ENCODE measurements around the gene UCN3. TPM values are rescaled to one million over a fixed set of nuclear protein-coding genes. Genes with fewer than 3 reads are reported as not detected.
A peak's percentile ranks its signal among the peaks of the same experiment; 100 is the strongest.
"Not testable (repeated sequence)": the region's sequence is repeated elsewhere in the genome, so short reads cannot be mapped to it uniquely, and the experiment has no call there.

The UCN3 gene
- total RNA-seq, 1 experiment from 2014 or later = not detected

DNA sequence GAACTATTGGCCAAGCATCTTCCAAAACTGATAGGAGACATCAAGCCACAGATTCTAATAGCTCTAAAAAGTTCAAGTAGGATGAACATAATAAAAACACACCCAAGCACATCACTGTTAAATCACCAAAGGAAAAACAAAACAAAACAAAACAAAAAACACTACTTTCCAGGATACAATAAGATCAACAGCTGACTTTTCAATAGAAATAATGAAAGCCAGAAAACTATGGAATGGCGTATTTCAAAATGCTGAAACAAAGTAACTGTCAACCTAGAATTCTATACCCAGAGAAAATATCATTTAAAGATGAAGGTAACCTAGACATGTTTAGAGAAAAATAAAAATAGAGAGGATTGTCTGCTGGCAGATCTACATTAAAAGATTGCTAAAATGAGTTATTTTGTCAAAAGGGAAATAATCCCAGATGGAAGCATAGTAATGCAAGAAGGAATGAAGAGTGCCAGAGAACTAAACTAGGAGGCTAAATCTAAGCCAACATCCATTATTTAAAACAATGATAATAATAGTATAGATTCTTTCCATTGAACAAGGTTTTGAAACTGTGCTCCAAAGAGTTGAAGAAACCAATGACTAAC lies 25.9 kb downstream of the UCN3 start:
- H3K36me3 ChIP-seq = no peaks in the 10 kb centered on the region
- no peaks in the 10 kb centered on the region for H3K27me3 ChIP-seq
- H3K4me3 ChIP-seq = no peak overlapping the region
- DNase-seq = no peak
- peaks cover 23% of the 10 kb centered on the region for H3K9me3 ChIP-seq

DNA sequence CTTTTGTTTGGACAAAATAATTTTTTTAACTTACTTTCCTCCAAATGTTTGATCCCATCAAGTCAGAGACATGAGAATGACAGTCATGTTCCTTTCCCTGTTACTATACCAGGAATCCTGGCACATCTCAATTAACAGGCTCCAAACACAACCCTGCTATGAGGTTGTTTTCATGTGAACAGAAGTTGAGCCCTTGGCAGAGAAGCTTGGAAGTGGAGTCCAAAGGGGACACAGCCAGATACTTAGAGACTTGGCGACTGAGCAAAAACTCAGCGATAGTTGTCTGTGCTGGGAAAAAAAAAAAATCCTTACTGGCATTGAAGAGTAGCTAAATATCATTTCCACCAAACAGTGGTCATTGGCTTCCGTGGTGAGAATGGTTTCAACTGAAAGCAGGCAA lies 27.0 kb downstream of the UCN3 start:
- H3K9me3 ChIP-seq = peaks cover 23% of the 10 kb centered on the region
- no peaks in the 10 kb centered on the region for H3K36me3 ChIP-seq
- no peaks in the 10 kb centered on the region for H3K27me3 ChIP-seq
- no peak overlapping the region for H3K4me3 ChIP-seq
- no peak for DNase-seq

DNA sequence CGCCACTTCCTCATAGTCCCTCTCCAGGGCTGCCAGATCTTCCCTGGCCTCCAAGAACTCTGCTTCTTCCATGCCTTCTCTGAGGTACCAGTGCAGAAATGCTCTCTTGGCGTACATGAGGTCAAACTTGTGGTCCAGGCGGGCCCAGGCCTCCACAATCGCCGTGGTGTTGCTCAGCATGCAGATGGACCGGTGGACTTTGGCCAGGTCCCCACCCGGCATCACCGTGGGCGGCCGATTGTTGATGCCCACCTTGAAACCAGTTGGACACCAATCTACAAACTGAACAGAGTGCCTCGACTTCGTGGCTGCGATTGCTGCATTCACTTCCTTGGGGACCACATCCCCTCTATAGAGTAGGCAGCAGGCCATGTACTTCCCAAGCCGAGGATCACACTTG lies 28.8 kb downstream of the UCN3 start:
- H3K4me3 ChIP-seq = no peak overlapping the region
- H3K9me3 ChIP-seq = peaks cover 23% of the 10 kb centered on the region
- no peaks in the 10 kb centered on the region for H3K36me3 ChIP-seq
- no peak for DNase-seq
- H3K27me3 ChIP-seq = no peaks in the 10 kb centered on the region

DNA sequence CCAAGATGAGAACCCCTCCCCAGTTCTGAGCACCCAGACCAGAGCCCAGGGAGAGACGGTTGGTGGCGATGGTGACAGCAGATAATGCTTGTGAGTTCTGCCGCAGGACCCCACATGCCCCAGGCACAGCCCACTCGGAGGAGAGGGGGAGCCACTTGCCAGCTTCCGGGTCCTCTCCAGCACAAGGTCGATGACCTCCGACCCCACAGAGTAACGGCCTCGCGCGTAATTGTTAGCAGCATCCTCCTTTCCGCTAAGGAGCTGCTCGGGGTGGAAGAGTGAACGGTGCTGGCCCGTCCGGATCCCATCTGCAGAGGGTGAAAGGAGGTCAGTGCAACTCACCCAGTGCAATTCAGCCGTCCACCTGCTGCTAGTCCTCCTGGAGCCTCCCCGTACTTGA lies 30.4 kb downstream of the UCN3 start:
- Histone ChIP-seq H3K27me3 (no peaks in the 10 kb centered on the region), H3K9me3 (peaks cover 16% of the 10 kb centered on the region), H3K4me3 (no peak overlapping the region), H3K36me3 (no peaks in the 10 kb centered on the region)
- no peak for DNase-seq

DNA sequence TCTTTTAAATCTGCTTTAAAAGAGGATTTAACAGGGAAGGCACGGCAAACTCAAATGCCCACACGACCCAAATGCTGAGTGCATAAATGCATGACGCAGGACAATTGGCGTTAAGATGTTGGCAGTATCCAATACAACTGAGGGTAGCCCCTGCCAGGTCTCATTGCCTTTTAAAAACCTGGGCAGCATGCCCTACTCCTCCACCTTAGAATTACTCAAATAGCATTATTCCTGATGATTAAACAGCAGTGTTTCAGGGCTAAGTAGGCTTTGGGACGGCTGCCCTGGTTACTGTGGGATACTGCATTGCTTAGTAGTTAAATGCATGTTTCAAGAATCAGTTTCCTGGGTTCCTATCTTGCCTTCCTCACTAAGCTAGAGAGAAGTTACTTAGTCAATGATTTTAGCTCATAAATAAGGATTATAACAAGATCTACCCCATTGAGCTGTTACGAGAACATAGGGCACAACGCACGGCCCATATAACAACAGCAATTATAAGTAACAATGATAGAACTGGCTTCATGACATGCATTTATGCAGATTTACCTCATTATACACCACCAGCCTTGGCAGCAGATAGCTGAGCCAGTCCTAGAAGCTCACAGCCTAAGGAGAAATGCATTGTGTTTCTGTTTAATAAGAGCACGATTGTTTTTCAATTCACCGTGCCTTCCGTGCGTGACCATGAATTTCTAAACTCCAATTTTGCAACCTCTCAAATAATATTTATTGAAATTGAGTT lies 32.0 kb downstream of the UCN3 start:
- peak; percentile 90 for DNase-seq
- H3K27me3 ChIP-seq = no peaks in the 10 kb centered on the region
- peaks cover 3% of the 10 kb centered on the region for H3K9me3 ChIP-seq
- H3K4me3 ChIP-seq = no peak overlapping the region
- H3K36me3 ChIP-seq = no peaks in the 10 kb centered on the region

DNA sequence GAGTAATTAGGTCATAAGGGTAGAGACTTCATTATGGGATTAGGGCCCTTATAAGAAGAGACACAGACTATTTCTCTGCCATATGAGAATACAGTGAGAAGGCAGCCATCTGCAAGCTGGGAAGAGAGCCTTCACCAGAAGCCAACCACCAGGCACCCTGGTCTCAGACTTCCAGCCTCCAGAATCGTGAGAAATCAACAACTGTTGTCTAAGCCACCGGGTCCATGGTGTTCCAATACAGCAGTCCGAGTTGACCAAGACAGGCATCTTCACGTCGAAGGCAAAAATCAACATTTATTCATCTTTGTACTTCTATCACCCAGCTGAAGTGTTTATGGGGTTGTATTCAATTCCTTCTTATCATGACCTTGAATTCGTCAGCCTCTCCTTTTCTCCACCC lies 34.6 kb downstream of the UCN3 start:
- Histone ChIP-seq H3K27me3 (no peaks in the 10 kb centered on the region), H3K9me3 (no peaks in the 10 kb centered on the region), H3K36me3 (no peaks in the 10 kb centered on the region), H3K4me3 (no peak overlapping the region)
- DNase-seq = no peak

DNA sequence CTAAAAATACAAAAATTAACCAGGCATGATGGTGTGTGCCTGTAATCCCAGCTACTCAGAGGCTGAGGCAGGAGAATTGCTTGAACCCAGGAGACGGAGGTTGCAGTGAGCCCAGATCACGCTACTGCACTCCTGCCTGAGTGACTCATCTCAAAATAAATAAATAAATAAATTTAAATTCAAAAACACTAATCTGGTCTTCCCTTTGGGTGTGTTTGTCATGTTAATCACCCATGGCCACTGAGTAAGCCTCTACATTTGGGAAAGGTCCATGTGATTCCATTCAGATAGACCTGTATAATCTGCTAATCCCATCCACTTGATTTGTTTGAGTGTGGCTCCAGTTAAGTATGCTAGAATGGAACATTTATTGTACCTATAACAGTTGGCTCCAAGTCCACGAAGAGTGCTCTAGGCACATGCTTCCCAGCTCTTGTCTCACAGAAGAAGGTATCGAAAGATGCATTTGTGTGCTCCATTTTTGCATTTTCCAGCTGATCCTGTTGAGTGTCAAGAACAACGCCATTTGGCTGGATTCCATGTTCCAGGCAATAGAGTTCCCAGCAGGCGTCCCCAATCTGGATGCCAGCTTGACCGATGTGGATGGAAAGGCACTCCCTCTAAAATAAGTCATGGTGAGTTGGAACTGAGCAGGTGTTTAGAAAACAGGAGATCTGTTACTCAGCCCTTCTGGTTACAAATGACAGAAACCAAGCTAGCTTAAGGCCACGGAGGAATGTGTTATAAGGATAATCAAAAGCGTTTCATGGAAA lies 35.9 kb downstream of the UCN3 start:
- Histone ChIP-seq H3K36me3 (no peaks in the 10 kb centered on the region), H3K4me3 (no peak overlapping the region), H3K9me3 (no peaks in the 10 kb centered on the region), H3K27me3 (no peaks in the 10 kb centered on the region)
- DNase-seq = no peak

DNA sequence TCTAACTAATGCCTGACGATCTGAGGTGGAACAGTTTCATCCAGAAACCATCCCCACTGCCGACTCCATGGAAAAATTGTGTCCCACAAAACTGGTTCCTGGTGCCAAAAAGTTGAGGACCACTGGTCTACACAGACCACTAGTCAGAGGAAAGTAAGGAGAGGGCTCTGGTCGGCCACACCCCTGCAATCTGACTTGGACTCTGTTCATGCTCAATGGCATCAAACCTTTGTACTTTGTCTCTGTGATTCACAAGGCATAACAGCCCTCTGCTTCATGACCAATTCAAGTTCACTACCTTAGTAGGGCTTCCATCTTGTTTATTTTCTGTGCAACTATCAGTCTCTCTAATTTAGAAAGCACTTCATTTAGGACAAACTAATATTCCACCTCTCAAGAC lies 38.0 kb downstream of the UCN3 start:
- Histone ChIP-seq H3K9me3 (no peaks in the 10 kb centered on the region), H3K4me3 (no peak overlapping the region), H3K36me3 (no peaks in the 10 kb centered on the region), H3K27me3 (no peaks in the 10 kb centered on the region)
- no peak for DNase-seq

DNA sequence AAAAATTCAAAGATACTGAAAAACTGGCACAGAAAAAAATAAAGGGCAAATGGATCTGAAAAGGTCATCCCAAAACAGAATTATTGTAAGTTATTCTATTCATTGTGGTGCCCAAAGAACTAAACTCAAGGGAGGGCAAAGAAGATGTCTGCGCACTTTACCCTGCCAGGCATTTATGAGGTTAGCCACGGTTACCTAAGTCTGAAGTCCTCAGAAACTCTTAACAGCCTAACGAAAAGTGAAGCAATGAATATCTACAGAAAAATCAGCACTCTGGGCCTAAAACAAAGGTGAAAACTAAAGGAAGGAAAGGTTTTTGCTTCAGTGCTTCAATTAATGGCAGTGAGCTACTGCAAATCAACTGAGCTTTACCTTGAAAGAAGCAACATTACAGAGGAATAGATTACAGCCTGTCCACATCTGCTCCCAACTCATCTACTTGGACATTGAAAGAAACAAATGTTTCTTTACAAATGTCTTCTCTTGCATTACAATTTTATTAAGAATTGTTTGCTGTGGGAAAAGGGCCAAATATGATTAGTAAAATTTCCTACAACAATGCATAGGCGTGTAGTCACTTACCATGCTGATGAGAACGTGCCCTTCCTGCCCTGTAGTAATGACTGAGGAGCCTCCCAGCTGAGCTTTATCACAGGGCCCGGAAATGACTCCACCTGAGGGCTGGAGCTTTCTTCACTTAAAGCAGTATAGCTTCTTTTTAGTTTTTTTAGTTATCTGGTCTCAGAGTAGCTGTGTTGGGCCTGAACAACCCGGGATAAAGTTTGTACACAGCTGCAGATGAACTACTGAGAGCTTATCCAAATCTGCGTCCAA lies 39.7 kb downstream of the UCN3 start, which contains the start of gene TUBAL3:
Gene TUBAL3, minus strand, starts transcription at position 621 of the 834 bp plus-strand sequence. Its CDS starts 36 bp downstream, at position 585.
- Histone ChIP-seq H3K36me3 (no peaks in the 10 kb centered on the region), H3K27me3 (no peaks in the 10 kb centered on the region)

DNA sequence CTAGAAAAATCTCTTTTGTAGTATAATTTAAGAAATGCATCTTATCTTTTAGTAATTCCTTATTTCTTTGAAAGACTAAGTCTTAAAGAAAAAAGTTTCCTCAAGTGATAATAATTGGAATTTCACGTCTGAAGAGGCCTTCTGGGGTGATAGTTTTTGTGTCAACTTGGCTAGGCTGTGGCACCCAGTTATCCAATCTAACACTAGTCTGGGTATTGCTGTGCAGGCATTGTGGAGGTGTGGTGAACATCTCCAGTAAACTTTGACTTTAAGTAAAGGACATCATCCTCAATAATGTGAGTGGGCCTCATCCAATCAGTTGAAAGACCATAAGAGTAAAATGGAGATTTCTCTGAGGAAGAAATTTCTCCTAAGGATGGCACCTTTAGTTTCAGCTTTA lies 42.2 kb downstream of the UCN3 start:
- H3K36me3 ChIP-seq = no peaks in the 10 kb centered on the region
- DNase-seq = no peak
- H3K9me3 ChIP-seq = no peaks in the 10 kb centered on the region

More for the DNA sequence above, 39.7 kb downstream of the UCN3 start, which contains the start of gene TUBAL3:
- no peak within 1 kb of the TSS for H3K4me3 ChIP-seq
- H3K9me3 ChIP-seq = no peaks in the 10 kb centered on the region
- DNase-seq = no peak

DNA sequence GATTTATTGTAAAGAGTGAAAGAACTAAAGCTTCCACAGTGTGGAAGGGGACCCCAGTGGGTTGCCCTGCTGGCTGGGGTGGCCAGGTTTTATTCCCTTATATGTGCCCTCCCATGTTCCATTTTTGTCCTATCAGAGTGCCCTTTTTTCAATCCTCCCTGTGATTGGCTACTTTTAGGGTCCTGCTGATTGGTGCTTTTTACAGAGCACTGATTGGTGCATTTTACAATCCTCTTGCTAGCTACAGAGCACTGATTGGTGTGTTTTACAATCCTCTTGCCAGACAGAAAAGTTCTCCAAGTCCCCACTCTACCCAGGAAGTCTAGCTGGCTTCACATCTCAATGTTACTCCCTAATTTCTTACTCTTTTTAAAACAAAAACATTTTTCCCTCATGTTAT lies 46.0 kb downstream of the UCN3 start:
- not testable (repeated sequence) for H3K27me3 ChIP-seq, DNase-seq

More for the DNA sequence above, 42.2 kb downstream of the UCN3 start:
- no peaks in the 10 kb centered on the region for H3K27me3 ChIP-seq
- H3K4me3 ChIP-seq = no peak overlapping the region

DNA sequence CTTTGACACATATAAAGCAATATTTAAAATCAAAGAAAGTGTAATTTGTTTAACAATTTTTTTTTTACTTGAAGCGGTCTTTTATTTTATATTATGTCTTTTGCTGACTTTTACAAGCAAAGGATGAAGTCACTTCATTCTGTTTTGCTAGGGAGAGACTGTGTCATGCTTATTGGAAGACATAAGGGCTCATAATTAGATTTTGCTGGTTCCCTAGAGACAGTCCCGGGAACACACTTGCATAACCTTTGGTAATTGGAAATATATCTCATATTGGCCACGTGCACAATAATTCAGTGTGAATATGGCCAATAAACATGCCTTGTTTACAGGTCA lies 47.1 kb downstream of the UCN3 start:
- H3K4me3 ChIP-seq = peak overlapping the region; percentile 92
- no peaks in the 10 kb centered on the region for H3K9me3 ChIP-seq
- no peak for DNase-seq

More for the DNA sequence above, 46.0 kb downstream of the UCN3 start:
- not testable (repeated sequence) for H3K4me3 ChIP-seq, H3K9me3 ChIP-seq, H3K36me3 ChIP-seq

DNA sequence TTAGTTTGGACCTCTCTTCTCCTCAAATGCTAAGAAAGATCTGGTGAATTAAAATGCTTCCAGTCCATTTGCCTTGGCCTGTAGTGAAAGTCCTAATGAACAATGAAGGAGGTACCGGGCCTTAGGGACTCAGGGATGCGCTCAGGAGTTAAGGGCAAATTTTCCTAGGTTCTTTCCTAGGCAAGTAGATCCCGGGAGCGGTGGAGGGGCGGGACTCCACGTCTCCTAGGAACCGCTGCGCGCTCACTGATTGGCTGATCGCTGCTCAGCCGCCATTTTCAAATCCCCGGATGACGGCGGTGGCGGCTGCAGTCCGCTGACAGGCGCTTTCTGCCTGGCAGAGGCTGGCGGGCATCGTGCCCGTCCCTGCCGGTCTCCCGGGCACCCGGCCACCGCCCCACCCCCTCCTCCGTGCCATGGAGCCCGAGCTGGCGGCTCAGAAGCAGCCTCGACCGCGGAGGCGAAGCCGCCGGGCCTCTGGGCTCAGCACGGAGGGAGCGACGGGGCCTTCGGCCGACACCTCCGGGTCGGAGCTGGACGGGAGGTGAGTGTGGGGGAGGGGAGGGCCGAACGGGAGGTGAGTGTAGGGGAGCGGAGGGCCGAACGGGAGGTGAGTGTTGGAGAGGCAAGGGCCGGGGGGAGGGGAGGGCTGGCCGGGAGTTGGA lies 47.6 kb downstream of the UCN3 start, which contains the start of gene NET1:
Gene NET1, plus strand, starts transcription at position 281 of the 665 bp plus-strand sequence. Its CDS starts 136 bp downstream, at position 417.
- H3K36me3 ChIP-seq = peaks cover 9% of the 10 kb centered on the region; the same call in 1 of the 2 replicates
- peaks cover under 1% of the 10 kb centered on the region; the same call in 1 of the 2 replicates for H3K9me3 ChIP-seq
- DNase-seq = peak; percentile 90
- H3K4me3 ChIP-seq = peak within 1 kb of the TSS; percentile 92
- no peaks in the 10 kb centered on the region for H3K27me3 ChIP-seq

More for the DNA sequence above, 47.1 kb downstream of the UCN3 start:
- H3K36me3 ChIP-seq = peaks cover 9% of the 10 kb centered on the region; the same call in 1 of the 2 replicates
- no peaks in the 10 kb centered on the region for H3K27me3 ChIP-seq

DNA sequence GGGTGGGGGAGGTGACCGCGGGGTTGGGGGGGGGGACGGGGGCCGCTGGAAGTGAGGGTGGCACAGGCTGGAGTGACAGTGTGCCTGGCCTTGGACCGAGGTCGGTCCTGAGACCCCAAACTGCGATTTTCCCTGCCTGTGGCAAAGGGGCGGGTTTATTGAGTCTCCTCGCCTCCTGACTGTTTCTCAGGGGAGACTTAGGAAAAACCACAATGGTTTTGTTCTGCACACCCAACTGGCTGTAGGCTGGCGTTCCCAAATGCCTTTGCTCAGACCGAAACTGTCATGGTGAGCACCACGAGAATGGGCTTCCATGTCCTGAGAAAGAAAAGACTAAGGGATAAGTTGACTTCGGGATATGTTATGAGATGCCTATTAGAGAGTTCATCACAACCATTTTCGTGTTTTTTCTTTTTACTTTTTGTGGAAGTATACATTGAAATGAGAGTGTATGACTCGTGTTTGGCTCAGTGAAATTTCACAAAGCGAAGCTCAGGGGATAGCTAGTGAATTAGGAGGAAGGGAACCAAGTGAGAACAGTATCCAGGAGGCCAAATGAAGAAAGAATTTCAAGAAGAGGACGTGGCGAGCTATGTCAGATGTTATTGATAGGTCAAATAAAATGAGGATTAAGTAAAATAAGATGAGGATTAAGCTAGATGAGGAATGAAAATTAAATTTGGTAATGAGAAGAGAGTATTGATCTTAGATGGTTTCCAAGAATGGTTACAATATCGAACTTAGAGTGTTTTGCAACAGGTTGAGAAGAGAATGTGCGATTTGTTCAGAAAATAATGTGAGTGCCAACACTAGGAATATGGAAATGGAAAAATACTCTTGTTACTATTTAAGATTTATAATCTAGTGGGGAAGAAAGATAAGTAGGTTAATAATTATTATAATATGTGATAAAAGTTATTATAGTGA lies 48.5 kb downstream of the UCN3 start:
- DNase-seq = peak; percentile 36
- H3K9me3 ChIP-seq = peaks cover 9% of the 10 kb centered on the region
- H3K27me3 ChIP-seq = no peaks in the 10 kb centered on the region
- peaks cover 11% of the 10 kb centered on the region for H3K36me3 ChIP-seq
- peak overlapping the region; percentile 92 for H3K4me3 ChIP-seq

DNA sequence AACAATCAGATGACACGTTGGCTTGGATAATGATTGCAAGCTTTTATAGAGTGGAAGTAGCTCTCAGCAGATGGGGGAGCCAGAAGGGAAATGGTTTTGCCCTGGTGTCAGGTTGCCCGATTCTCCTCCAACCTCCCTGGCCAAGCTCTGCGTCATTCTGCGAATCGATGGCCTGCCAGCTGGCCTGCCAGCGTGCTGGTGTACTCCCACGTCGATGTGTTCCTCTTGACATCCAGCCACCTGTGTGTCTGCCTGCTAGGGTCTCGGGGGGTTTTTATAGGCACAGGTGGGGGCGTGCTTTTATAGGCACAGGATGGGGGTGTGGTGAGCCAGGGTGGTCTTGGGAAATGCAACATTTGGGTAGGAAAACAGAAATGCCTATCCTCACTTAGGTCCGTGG lies 52.2 kb downstream of the UCN3 start:
- Histone ChIP-seq H3K4me3 (no peak overlapping the region), H3K9me3 (peaks cover 27% of the 10 kb centered on the region), H3K36me3 (peaks cover 19% of the 10 kb centered on the region), H3K27me3 (no peaks in the 10 kb centered on the region)
- DNase-seq = peak; percentile 71
